H1 (cell line): ENCODE results near the gene CCDC178. TPM values are rescaled to one million over a fixed set of nuclear protein-coding genes. Genes with fewer than 3 reads are reported as not detected.

ENCODE experiments used
- CTCF ChIA-PET: fragments of 300-600 bp; sonication (Branson Sonifier 250); formaldehyde crosslinking; loops from one replicate; lab custom pipeline; 2021; ENCODE audit not compliant: partially characterized antibody; lab: Charles Lee
- POLR2A ChIA-PET: fragments of 300-600 bp; sonication (Branson Sonifier 250); formaldehyde crosslinking; loops from one replicate; lab custom pipeline; 2021; ENCODE audit warnings: inconsistent platforms; ENCODE audit not compliant: partially characterized antibody; lab: Charles Lee
- DNase-seq, 2 experiments: peaks; one replicate each; pipeline versions ENCODE4 v3.0.0 to v3.0.0-alpha.2; 2010 to 2022; ENCODE audit warnings: low spot score in 2 of 2, low read depth in 1 of 2, mixed read lengths in 1 of 2
- FAIRE-seq: peaks from 2 replicates; lab custom pipeline; 2011; peaks lifted over from hg19 to GRCh38; lab: Jason Lieb, UNC
- H2AFZ ChIP-seq: 2 replicates; pipeline ENCODE4 v1.8.1; 2012; ENCODE audit warnings: low read length, inconsistent platforms
- H2AK5ac ChIP-seq: 2 replicates; pipeline ENCODE4 v1.6.1; 2013; ENCODE audit warnings: low read depth, low read length
- H2BK120ac ChIP-seq: replicated peaks from 2 replicates; pipeline ENCODE3; 2013; ENCODE audit warnings: low read depth, low read length, inconsistent platforms
- H2BK12ac ChIP-seq: 2 replicates; pipeline ENCODE4 v1.6.1; 2013; ENCODE audit warnings: low read depth, low read length
- H2BK15ac ChIP-seq: 2 replicates; pipeline ENCODE4 v1.6.1; 2013; ENCODE audit warnings: low read length
- H2BK20ac ChIP-seq: 2 replicates; pipeline ENCODE4 v1.6.1; 2013; ENCODE audit warnings: low read length
- H2BK5ac ChIP-seq: 2 replicates; pipeline ENCODE4 v1.6.1; 2013; ENCODE audit warnings: low read depth, low read length
- H3K14ac ChIP-seq: 2 replicates; pipeline ENCODE4 v1.6.1; 2013; ENCODE audit warnings: inconsistent platforms; ENCODE audit not compliant: insufficient read length
- H3K18ac ChIP-seq: 2 replicates; pipeline ENCODE4 v1.6.1; 2013; ENCODE audit warnings: low read length; ENCODE audit errors: extremely low read depth
- H3K23ac ChIP-seq: 2 replicates; pipeline ENCODE4 v1.6.1; 2013; ENCODE audit warnings: inconsistent platforms; ENCODE audit not compliant: insufficient read length
- H3K23me2 ChIP-seq: 2 replicates; pipeline ENCODE4 v1.6.1; 2013; ENCODE audit warnings: low read depth, low read length
- H3K27ac ChIP-seq: 2 replicates; pipeline ENCODE4 v1.6.1; 2011; ENCODE audit warnings: low read depth, low read length, inconsistent platforms
- H3K27me3 ChIP-seq, 4 experiments: replicated peaks in 1 of 4; 1 replicate in 1 of 4; 2 replicates in 3 of 4; pipeline versions ENCODE4 v1.6.1 to v1.8.1; 2011 to 2013; ENCODE audit warnings: low read length in 3 of 4, mild to moderate bottlenecking in 3 of 4, inconsistent platforms in 2 of 4, mixed read lengths in 2 of 4, moderate library complexity in 1 of 4; ENCODE audit not compliant: control insufficient read depth in 3 of 4, insufficient read depth in 3 of 4; ENCODE audit errors: extremely low read depth in 1 of 4
- H3K36me3 ChIP-seq, 4 experiments: 2 replicates each; pipeline versions ENCODE4 v1.6.1 to v1.8.1; 2011 to 2013; ENCODE audit warnings: mild to moderate bottlenecking in 4 of 4, low read length in 3 of 4, moderate library complexity in 2 of 4, control low read depth in 1 of 4, inconsistent platforms in 1 of 4; ENCODE audit not compliant: insufficient read depth in 4 of 4, control insufficient read depth in 2 of 4
- H3K4ac ChIP-seq: replicated peaks from 2 replicates; pipeline ENCODE3; 2013; ENCODE audit warnings: low read length, low read depth, mixed read lengths, inconsistent platforms; ENCODE audit not compliant: insufficient read length
- H3K4me1 ChIP-seq, 4 experiments: replicated peaks in 1 of 4; 1 replicate in 1 of 4; 2 replicates in 3 of 4; pipeline versions ENCODE4 v1.6.1 to v1.8.1; 2011 to 2013; ENCODE audit warnings: low read length in 3 of 4, inconsistent platforms in 2 of 4, mixed read lengths in 1 of 4; ENCODE audit not compliant: insufficient read depth in 4 of 4, control insufficient read depth in 3 of 4
- H3K4me2 ChIP-seq, 2 experiments: 2 replicates each; pipeline versions ENCODE4 v1.6.1 to v1.8.1; 2011 to 2013; ENCODE audit warnings: low read depth in 2 of 2, low read length in 2 of 2, control low read depth in 1 of 2, inconsistent platforms in 1 of 2, mild to moderate bottlenecking in 1 of 2; ENCODE audit not compliant: insufficient read depth in 1 of 2
- H3K4me3 ChIP-seq, 4 experiments: fragments of 200-600, 300-600 bp in 1 of 4; sonication (generic), shearing (Covaris generic), sonication (Bioruptor Twin) in 1 of 4; 2 replicates each; pipeline versions ENCODE4 v1.5.1 to v1.8.1; 2011 to 2016; ENCODE audit warnings: low read length in 4 of 4, low read depth in 3 of 4, control low read depth in 2 of 4, inconsistent platforms in 2 of 4, mild to moderate bottlenecking in 2 of 4, mixed read lengths in 1 of 4, moderate library complexity in 1 of 4; ENCODE audit not compliant: insufficient read depth in 2 of 4; ENCODE audit errors: extremely low read depth in 1 of 4
- H3K56ac ChIP-seq: replicated peaks from 2 replicates; pipeline ENCODE3; 2013; ENCODE audit warnings: low read depth, mild to moderate bottlenecking, mixed read lengths, low read length, inconsistent platforms; ENCODE audit not compliant: insufficient read length
- H3K79me1 ChIP-seq: 2 replicates; pipeline ENCODE4 v1.6.1; 2013; ENCODE audit warnings: low read depth, low read length, control low read depth
- H3K79me2 ChIP-seq, 2 experiments: 2 replicates each; pipeline versions ENCODE4 v1.6.1 to v1.8.1; 2012 to 2013; ENCODE audit warnings: low read length in 2 of 2, mild to moderate bottlenecking in 2 of 2, inconsistent platforms in 1 of 2; ENCODE audit not compliant: insufficient read depth in 2 of 2, control insufficient read depth in 1 of 2
- H3K9ac ChIP-seq, 4 experiments: replicated peaks in 1 of 4; 1 replicate in 1 of 4; 2 replicates in 3 of 4; pipeline versions ENCODE4 v1.6.1 to v1.8.1; 2011 to 2013; ENCODE audit warnings: low read depth in 3 of 4, low read length in 3 of 4, control low read depth in 2 of 4, mild to moderate bottlenecking in 2 of 4, moderate library complexity in 2 of 4, inconsistent platforms in 1 of 4; ENCODE audit errors: extremely low read depth in 1 of 4
- H3K9me3 ChIP-seq, 2 experiments: 2 replicates each; pipeline versions ENCODE4 v1.6.1 to v1.8.1; 2012 to 2013; ENCODE audit warnings: mild to moderate bottlenecking in 2 of 2, moderate library complexity in 2 of 2, control low read depth in 1 of 2, inconsistent platforms in 1 of 2, low read depth in 1 of 2, low read length in 1 of 2, mixed read lengths in 1 of 2; ENCODE audit not compliant: insufficient read depth in 2 of 2
- H4K20me1 ChIP-seq, 2 experiments: replicated peaks in 1 of 2; 2 replicates each; pipeline versions ENCODE3 to v1.8.1; 2011 to 2013; ENCODE audit warnings: inconsistent platforms in 2 of 2, low read length in 2 of 2, mild to moderate bottlenecking in 1 of 2; ENCODE audit not compliant: insufficient read depth in 2 of 2, control insufficient read depth in 1 of 2
- H4K5ac ChIP-seq: 2 replicates; pipeline ENCODE4 v1.6.1; 2013; ENCODE audit warnings: low read length, low read depth, mixed read lengths, inconsistent platforms; ENCODE audit not compliant: insufficient read length
- H4K8ac ChIP-seq: 2 replicates; pipeline ENCODE4 v1.8.0; 2013; ENCODE audit warnings: mild to moderate bottlenecking, moderate library complexity, low read length, inconsistent platforms; ENCODE audit not compliant: insufficient read depth; ENCODE audit errors: extremely low read depth
- H4K91ac ChIP-seq: replicated peaks from 2 replicates; pipeline ENCODE3; 2013; ENCODE audit warnings: low read length, mixed read lengths, inconsistent platforms; ENCODE audit not compliant: insufficient read length
- CREB1 ChIP-seq: IDR thresholded peaks from 2 replicates; pipeline ENCODE4 v1.6.1; 2012; ENCODE audit warnings: inconsistent platforms
- JUN ChIP-seq: IDR thresholded peaks from 2 replicates; pipeline ENCODE4 v1.6.1; 2011; ENCODE audit warnings: low read depth, mild to moderate bottlenecking, improper control_type of control experiment, low read length
- NRF1 ChIP-seq: IDR thresholded peaks from 2 replicates; pipeline ENCODE4 v1.6.1; 2011; ENCODE audit warnings: mild to moderate bottlenecking, low read depth, low read length, improper control_type of control experiment
- SAP30 ChIP-seq: fragments of 300-600 bp; sonication (generic); IDR thresholded peaks from 2 replicates; pipeline ENCODE4 v1.7.1; 2012; ENCODE audit warnings: low read length, moderate library complexity, mild to moderate bottlenecking, inconsistent platforms; ENCODE audit not compliant: insufficient read depth, insufficient replicate concordance
- polyA plus RNA-seq, 7 experiments: library from polyadenylated mRNA; depleted of rRNA in 3 of 7; stranded (reverse) in 5 of 7; unstranded in 2 of 7; fragments of >200 nt in 5 of 7; fragments of 200-250 nt in 2 of 7; gene quantifications; 1 replicate in 5 of 7; 2 replicates in 1 of 7; 4 replicates in 1 of 7; pipeline versions ENCODE4 v1.2.1 to v1.2.3, GENCODE V29; 2011 to 2013; ENCODE audit warnings: missing spikeins in 2 of 7, mixed read lengths in 2 of 7
- total RNA-seq: library from RNA; stranded (reverse); fragmentation: NEBNext Ultra II Directional; extraction: Animal tissue kit (Norgen Biotek cat#: 25700); gene quantifications from 2 replicates; pipeline ENCODE4 v1.2.1, GENCODE V29; 2021

CCDC178 gene
- total and polyA plus RNA-seq, 2 of the 8 experiments (the other 6 are each of a cell fraction or from before 2014, with no cell fraction given): not detected

GRCh38 chr18:33277431-33277830 lies 163.1 kb downstream of the CCDC178 start:
- no peak overlapping the region for H4K5ac ChIP-seq
- no peak for DNase-seq
- no peak overlapping the region for H2BK15ac ChIP-seq
- no peaks in the 10 kb centered on the region for H3K27me3 ChIP-seq
- H3K27ac ChIP-seq: no peak overlapping the region
- no peak overlapping the region for H3K4me2 ChIP-seq
- FAIRE-seq: no peak
- no peak overlapping the region for H3K18ac ChIP-seq
- no peak overlapping the region for H2AFZ ChIP-seq
- no peak overlapping the region for H3K4ac ChIP-seq
- H3K4me3 ChIP-seq: no peak overlapping the region
- no peak overlapping the region for H4K8ac ChIP-seq
- H3K36me3 ChIP-seq: no peaks in the 10 kb centered on the region
- no peaks in the 10 kb centered on the region for H3K23me2 ChIP-seq
- no peak overlapping the region for H2BK5ac ChIP-seq
- H3K23ac ChIP-seq: no peak overlapping the region
- H3K9ac ChIP-seq: no peak overlapping the region
- H2BK20ac ChIP-seq: no peak overlapping the region
- no peaks in the 10 kb centered on the region for H4K20me1 ChIP-seq
- no peak overlapping the region for H2AK5ac ChIP-seq
- ChIA-PET CTCF (no interaction called here), POLR2A (no interaction called here)
- H3K9me3 ChIP-seq: no peaks in the 10 kb centered on the region
- H3K56ac ChIP-seq: no peak overlapping the region
- no peak overlapping the region for H2BK12ac ChIP-seq
- no peaks in the 10 kb centered on the region for H3K79me2 ChIP-seq
- no peaks in the 10 kb centered on the region for H3K79me1 ChIP-seq
- no peak overlapping the region for H3K14ac ChIP-seq
- no peaks in the 10 kb centered on the region; a peak in 1 of 7 replicates for H3K4me1 ChIP-seq
- H2BK120ac ChIP-seq: no peak overlapping the region
- no peak overlapping the region for H4K91ac ChIP-seq
- TF ChIP-seq CREB1 (no peak), JUN (no peak), NRF1 (no peak), SAP30 (no peak)
